GM23338 (cell line): ENCODE data around the gene WFDC13. TPM values are rescaled to one million over a fixed set of nuclear protein-coding genes. Genes with fewer than 3 reads are reported as not detected.
A peak's percentile ranks its signal among the peaks of the same experiment; 100 is the strongest.

Experiments used
- ATAC-seq: fragments of 200-7000 bp; cut with Tn5 transposase; 3 replicates; pipeline ENCODE4 v1.9.1; 2020
- DNase-seq: peaks from one replicate; pipeline ENCODE4 v3.0.0-alpha.2; 2015; ENCODE audit warnings: low spot score
- H2AFZ ChIP-seq: fragments of 200-600 bp; sonication (generic); 2 replicates; pipeline ENCODE4 v1.8.0; 2016; ENCODE audit warnings: antibody characterized with exemption, mild to moderate bottlenecking, moderate library complexity
- H3F3A ChIP-seq: fragments of 200-600 bp; sonication (generic); replicated peaks from 2 replicates; pipeline ENCODE4 v1.8.0; 2017; ENCODE audit warnings: antibody characterized with exemption, mixed run types, low read depth
- H3K27ac ChIP-seq: fragments of 200-600 bp; sonication (generic); 2 replicates; pipeline ENCODE4 v1.6.1; 2016; ENCODE audit warnings: low read depth
- H3K27me3 ChIP-seq: fragments of 200-600 bp; sonication (generic); 2 replicates; pipeline ENCODE4 v1.8.0; 2016; ENCODE audit warnings: mild to moderate bottlenecking, mixed run types, moderate library complexity; ENCODE audit not compliant: insufficient read depth
- H3K36me3 ChIP-seq: fragments of 200-600 bp; sonication (generic); 2 replicates; pipeline ENCODE4 v1.8.0; 2016; ENCODE audit warnings: mild to moderate bottlenecking; ENCODE audit not compliant: insufficient read depth
- H3K4me1 ChIP-seq: fragments of 200-600 bp; sonication (generic); 2 replicates; pipeline ENCODE4 v1.8.0; 2016; ENCODE audit warnings: mild to moderate bottlenecking, moderate library complexity; ENCODE audit not compliant: insufficient read depth
- H3K4me2 ChIP-seq: fragments of 200-600 bp; sonication (generic); 2 replicates; pipeline ENCODE4 v1.7.1; 2017; ENCODE audit warnings: mixed run types
- H3K4me3 ChIP-seq: fragments of 200-600 bp; sonication (generic); 2 replicates; pipeline ENCODE4 v1.6.1; 2016; ENCODE audit warnings: mixed run types
- H3K79me2 ChIP-seq: fragments of 200-600 bp; sonication (generic); replicated peaks from 2 replicates; pipeline ENCODE4 v1.8.0; 2017; ENCODE audit warnings: mild to moderate bottlenecking; ENCODE audit not compliant: insufficient read depth
- H3K9me2 ChIP-seq: fragments of 200-600 bp; sonication (generic); 2 replicates; pipeline ENCODE4 v1.8.0; 2017; ENCODE audit not compliant: insufficient read depth
- H4K20me1 ChIP-seq: fragments of 200-600 bp; sonication (generic); replicated peaks from 2 replicates; pipeline ENCODE4 v1.8.0; 2017; ENCODE audit warnings: mild to moderate bottlenecking; ENCODE audit not compliant: insufficient read depth
- H3K27ac Mint-ChIP-seq: 2 replicates; pipeline ENCODE4 v1.8.0; 2020; ENCODE audit warnings: inconsistent platforms, mild to moderate bottlenecking, moderate library complexity, mixed read lengths
- H3K27me3 Mint-ChIP-seq: 3 replicates; pipeline ENCODE4 v1.8.0; 2022; ENCODE audit warnings: low read depth, mild to moderate bottlenecking, moderate library complexity, mixed read lengths, inconsistent platforms; ENCODE audit not compliant: insufficient read depth, poor library complexity
- H3K36me3 Mint-ChIP-seq: 3 replicates; pipeline ENCODE4 v1.8.0; 2021; ENCODE audit warnings: low read depth, mild to moderate bottlenecking, inconsistent platforms, moderate library complexity, mixed read lengths
- H3K4me1 Mint-ChIP-seq: 3 replicates; pipeline ENCODE4 v1.8.0; 2020; ENCODE audit warnings: mild to moderate bottlenecking, inconsistent platforms, mixed read lengths
- H3K4me3 Mint-ChIP-seq: 3 replicates; pipeline ENCODE4 v1.8.0; 2021; ENCODE audit warnings: moderate library complexity, mild to moderate bottlenecking, inconsistent platforms, mixed read lengths
- H3K9me3 Mint-ChIP-seq: 3 replicates; pipeline ENCODE4 v1.8.0; 2020; ENCODE audit warnings: moderate library complexity, mild to moderate bottlenecking, inconsistent platforms, mixed read lengths
- CREB1 ChIP-seq: fragments of 250-450 bp; sonication (Bioruptor Pico); IDR thresholded peaks from 2 replicates; pipeline ENCODE4 v1.5.0; 2020; ENCODE audit warnings: low read depth, mild to moderate bottlenecking, moderate library complexity
- CTCF ChIP-seq, 2 experiments: fragments of 200-600 bp in 1 of 2; sonication (generic) in 1 of 2; conservative IDR thresholded peaks; 2 replicates each; pipeline versions ENCODE4 v1.5.1 to v1.6.1; 2016 to 2017; ENCODE audit warnings: antibody characterized with exemption in 2 of 2, low read depth in 2 of 2, mild to moderate bottlenecking in 2 of 2, moderate library complexity in 1 of 2
- EZH2 ChIP-seq: fragments of 200-600 bp; sonication (generic); IDR thresholded peaks from one replicate; pipeline ENCODE4 v1.8.0; 2017; ENCODE audit warnings: antibody characterized with exemption, mild to moderate bottlenecking, low read depth; ENCODE audit not compliant: unreplicated experiment
- EZH2phosphoT487 ChIP-seq: fragments of 200-600 bp; sonication (generic); IDR thresholded peaks from one replicate; pipeline ENCODE4 v1.8.1; 2018; ENCODE audit warnings: antibody characterized with exemption; ENCODE audit not compliant: unreplicated experiment
- JUNB ChIP-seq: IDR thresholded peaks from one replicate; pipeline ENCODE4 v1.6.1; 2016; ENCODE audit warnings: antibody characterized with exemption; ENCODE audit not compliant: unreplicated experiment
- NANOG ChIP-seq: IDR thresholded peaks from 2 replicates; pipeline ENCODE4 v1.6.1; 2016; ENCODE audit warnings: antibody characterized with exemption, borderline replicate concordance
- ZNF114 ChIP-seq: fragments of 250-450 bp; sonication (Bioruptor Pico); IDR thresholded peaks from 2 replicates; pipeline ENCODE4 v1.5.0; 2020; ENCODE audit warnings: mild to moderate bottlenecking, moderate library complexity
- ZNF331 ChIP-seq: fragments of 250-450 bp; sonication (Bioruptor Pico); IDR thresholded peaks from 2 replicates; pipeline ENCODE4 v1.5.0; 2020; ENCODE audit warnings: low read depth, mild to moderate bottlenecking, moderate library complexity
- ZNF462 ChIP-seq: fragments of 250-450 bp; sonication (Bioruptor Pico); IDR thresholded peaks from 2 replicates; pipeline ENCODE4 v1.5.0; 2020; ENCODE audit warnings: mild to moderate bottlenecking, moderate library complexity
- polyA plus RNA-seq: library from polyadenylated mRNA; unstranded; fragments of >200 nt; fragmentation: Nextera tagmentation; extraction: Ambion mirVana; gene quantifications from 2 replicates; pipeline ENCODE4 v1.2.1, GENCODE V29; 2016
- total RNA-seq: library from RNA; depleted of rRNA; stranded (reverse); fragments of >200 nt; shearing (Covaris generic); gene quantifications from 2 replicates; pipeline ENCODE4 v1.2.3, GENCODE V29; 2014
- TF ChIP-seq, protein P1 (sequence below): IDR thresholded peaks from 2 replicates; pipeline ENCODE4 v1.6.1; 2016; ENCODE audit warnings: antibody characterized with exemption

Gene WFDC13
- total and polyA plus RNA-seq, 2 experiments from 2014 or later, result not detected

DNA sequence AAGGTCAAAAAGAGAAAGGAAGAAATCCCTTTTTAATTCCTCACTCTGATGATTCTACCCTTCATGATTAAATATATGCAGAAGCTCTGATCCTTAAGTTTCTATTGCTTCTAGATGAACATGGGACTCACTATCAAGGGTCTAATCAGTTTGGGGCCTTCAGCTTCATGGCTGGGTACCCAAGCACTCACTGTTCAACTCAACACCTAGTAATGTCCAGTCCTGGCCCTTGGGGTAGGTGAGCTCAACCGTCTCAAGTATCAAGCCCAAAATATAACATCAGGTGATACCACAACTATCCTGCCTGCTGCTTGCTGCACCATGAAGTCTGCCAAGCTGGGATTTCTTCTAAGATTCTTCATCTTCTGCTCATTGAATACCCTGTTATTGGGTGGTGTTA, 20.2 kb downstream of the WFDC13 start, which contains the start of gene SPINT4:
SPINT4 (plus strand) TSS at position 301 of the 400 bp plus-strand sequence; CDS start at position 322, 21 bp downstream.
- peaks cover 7% of the 10 kb centered on the region; the same call in 2 of the 3 replicates for H3K9me3 Mint-ChIP-seq
- DNase-seq, result no peak

More for the DNA sequence above, 20.2 kb downstream of the WFDC13 start, which contains the start of gene SPINT4:
- H3K36me3 ChIP-seq, result no peaks in the 10 kb centered on the region
- no peak within 1 kb of the TSS for H3K4me3 ChIP-seq
- no peaks in the 10 kb centered on the region for H3K79me2 ChIP-seq
- H3K27me3 ChIP-seq, result no peaks in the 10 kb centered on the region
- H2AFZ ChIP-seq, result 0 out of 2 replicates have a peak within 1 kb of the TSS, but pooled peaks have one; percentile 13
- no peak within 1 kb of the TSS for H3K27ac ChIP-seq
- no peak for TF ChIP-seq CTCF (conservative IDR thresholded peaks at IDR 0.05; ENCODE audit: low read depth in 2 of 2)
- no peak for TF ChIP-seq EZH2
- no peak for TF ChIP-seq EZH2phosphoT487
- TF ChIP-seq JUNB, result no peak
- no peak for TF ChIP-seq ZNF331
- TF ChIP-seq, protein P1, sequence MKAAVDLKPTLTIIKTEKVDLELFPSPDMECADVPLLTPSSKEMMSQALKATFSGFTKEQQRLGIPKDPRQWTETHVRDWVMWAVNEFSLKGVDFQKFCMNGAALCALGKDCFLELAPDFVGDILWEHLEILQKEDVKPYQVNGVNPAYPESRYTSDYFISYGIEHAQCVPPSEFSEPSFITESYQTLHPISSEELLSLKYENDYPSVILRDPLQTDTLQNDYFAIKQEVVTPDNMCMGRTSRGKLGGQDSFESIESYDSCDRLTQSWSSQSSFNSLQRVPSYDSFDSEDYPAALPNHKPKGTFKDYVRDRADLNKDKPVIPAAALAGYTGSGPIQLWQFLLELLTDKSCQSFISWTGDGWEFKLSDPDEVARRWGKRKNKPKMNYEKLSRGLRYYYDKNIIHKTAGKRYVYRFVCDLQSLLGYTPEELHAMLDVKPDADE, result no peak
- TF ChIP-seq ZNF114, result no peak
- TF ChIP-seq CREB1 (CRISPR knock-in tag), result no peak
- TF ChIP-seq NANOG, result no peak
- no peak for TF ChIP-seq ZNF462 (CRISPR knock-in tag)
- Mint-ChIP-seq H3K36me3 (peaks cover 6% of the 10 kb centered on the region; the same call in 2 of the 3 replicates), H3K4me3 (no peak within 1 kb of the TSS), H3K27me3 (peaks cover 7% of the 10 kb centered on the region), H3K27ac (no peak within 1 kb of the TSS), H3K4me1 (no peaks in the 10 kb centered on the region; the same call in 2 of the 3 replicates)
- no peaks in the 10 kb centered on the region for H3F3A ChIP-seq
- no peaks in the 10 kb centered on the region for H4K20me1 ChIP-seq
- no peak within 1 kb of the TSS for H3K4me2 ChIP-seq
- ATAC-seq, result no peak
- H3K4me1 ChIP-seq, result no peaks in the 10 kb centered on the region
- peaks cover 2% of the 10 kb centered on the region; the same call in 1 of the 2 replicates for H3K9me2 ChIP-seq
